Measurements from ENCODE around the gene NDUFAF3. TPM values are rescaled to one million over a fixed set of nuclear protein-coding genes. Genes with fewer than 3 reads are reported as not detected.
A peak's percentile ranks its signal among the peaks of the same experiment; 100 is the strongest.
"Not testable (repeated sequence)": the region's sequence is repeated elsewhere in the genome, so short reads cannot be mapped to it uniquely, and the experiment has no call there.

Gene NDUFAF3
- total RNA-seq, 1 donor from 2014 or later: 91.3 TPM

- H3K27me3 ChIP-seq: no peaks in the 10 kb centered on the region
- TF ChIP-seq CTCF (IDR thresholded peaks at IDR 0.05) (no peak), POLR2A (IDR thresholded peaks at IDR 0.05) (no peak), POLR2AphosphoS5 (IDR thresholded peaks at IDR 0.05; ENCODE audit: insufficient read depth in 1 of 2, low read depth in 1 of 2) (no peak)
- intact Hi-C loops (cut with DNase I): loop anchor here (5.0 kb wide), 1 partner anchor 86 kb away; the partner anchor contains the start of gene QRICH1
- no peak for DNase-seq (ENCODE audit: extremely low spot score in 2 of 2)
- H3K27ac ChIP-seq: peak overlapping the region; percentile 99
- H3K36me3 ChIP-seq: no peaks in the 10 kb centered on the region
- H3K4me1 ChIP-seq: peaks cover 18% of the 10 kb centered on the region
- H3K4me3 ChIP-seq: peak overlapping the region; percentile 57 to 77
- no peaks in the 10 kb centered on the region for H3K9me3 ChIP-seq
Measured at GRCh38 chr3:49005998-49006397, 15.9 kb upstream of the NDUFAF3 start.

- DNase-seq (ENCODE audit: extremely low spot score in 2 of 2): no peak
- Histone ChIP-seq H3K4me3 (peak overlapping the region; percentile 57 to 77), H3K27me3 (no peaks in the 10 kb centered on the region), H3K27ac (peak overlapping the region; percentile 99), H3K36me3 (no peaks in the 10 kb centered on the region), H3K9me3 (no peaks in the 10 kb centered on the region), H3K4me1 (peaks cover 18% of the 10 kb centered on the region)
- intact Hi-C loops (cut with DNase I): loop anchor here (5.0 kb wide), 1 partner anchor 86 kb away; the partner anchor contains the start of gene QRICH1
- TF ChIP-seq CTCF (IDR thresholded peaks at IDR 0.05) (no peak), POLR2A (IDR thresholded peaks at IDR 0.05) (no peak), POLR2AphosphoS5 (IDR thresholded peaks at IDR 0.05; ENCODE audit: insufficient read depth in 1 of 2, low read depth in 1 of 2) (no peak)
Measured at GRCh38 chr3:49006408-49007067, 15.4 kb upstream of the NDUFAF3 start.

GRCh38 chr3:49007068-49007770 lies 14.7 kb upstream of the NDUFAF3 start, which contains the start of gene WDR6:
Gene WDR6, plus strand, starts transcription at chr3:49007391. Its CDS starts 41 bp downstream, at chr3:49007432.
- H3K4me3 ChIP-seq: peak within 1 kb of the TSS; percentile 57 to 77
- TF ChIP-seq CTCF (IDR thresholded peaks at IDR 0.05) (peak in 2 of 3 experiments; percentile 23 to 41), POLR2A (IDR thresholded peaks at IDR 0.05) (peak in 1 of 2 donors; percentile 59), POLR2AphosphoS5 (IDR thresholded peaks at IDR 0.05; ENCODE audit: insufficient read depth in 1 of 2, low read depth in 1 of 2) (peak; percentile 80 to 95)
- peak within 1 kb of the TSS; percentile 99 for H3K27ac ChIP-seq
- H3K4me1 ChIP-seq: peaks cover 20% of the 10 kb centered on the region
- peaks cover 0 to 3% of the 10 kb centered on the region in 2 donors for H3K36me3 ChIP-seq
- intact Hi-C loops (cut with DNase I): loop anchor here (5.0 kb wide), 1 partner anchor 85 kb away; the partner anchor contains the start of gene QRICH1
- H3K27me3 ChIP-seq: no peaks in the 10 kb centered on the region
- no peaks in the 10 kb centered on the region for H3K9me3 ChIP-seq
- DNase-seq (ENCODE audit: extremely low spot score in 2 of 2): peak in 1 of 2 donors; percentile 98

- intact Hi-C loops (cut with DNase I): loop anchor here (5.0 kb wide), 1 partner anchor 84 kb away; the partner anchor contains the start of gene QRICH1
- TF ChIP-seq CTCF (IDR thresholded peaks at IDR 0.05) (no peak), POLR2AphosphoS5 (IDR thresholded peaks at IDR 0.05; ENCODE audit: insufficient read depth in 1 of 2, low read depth in 1 of 2) (no peak), POLR2A (IDR thresholded peaks at IDR 0.05) (no peak)
- peaks cover 27% of the 10 kb centered on the region for H3K4me1 ChIP-seq
Measured at GRCh38 chr3:49007771-49008528, 14.0 kb upstream of the NDUFAF3 start.

GRCh38 chr3:49008627-49009026 lies 13.3 kb upstream of the NDUFAF3 start:
- Histone ChIP-seq H3K4me3 (peak overlapping the region in 1 of 2 donors; percentile 77), H3K27ac (peak overlapping the region; percentile 99), H3K4me1 (peaks cover 34% of the 10 kb centered on the region), H3K36me3 (peaks cover 0 to 14% of the 10 kb centered on the region in 2 donors)
- H3K27me3 ChIP-seq; H3K9me3 ChIP-seq; DNase-seq (ENCODE audit: extremely low spot score in 2 of 2): not testable (repeated sequence)
- intact Hi-C loops (cut with DNase I): loop anchor here (5.0 kb wide), 1 partner anchor 84 kb away; the partner anchor contains the start of gene QRICH1

More at GRCh38 chr3:49007771-49008528, 14.0 kb upstream of the NDUFAF3 start:
- peaks cover 0 to 10% of the 10 kb centered on the region in 2 donors for H3K36me3 ChIP-seq
- peak overlapping the region; percentile 99 for H3K27ac ChIP-seq
- no peaks in the 10 kb centered on the region for H3K27me3 ChIP-seq
- no peaks in the 10 kb centered on the region for H3K9me3 ChIP-seq
- peak in 1 of 2 donors; percentile 97 for DNase-seq (ENCODE audit: extremely low spot score in 2 of 2)
- peak overlapping the region; percentile 57 to 77 for H3K4me3 ChIP-seq

Measured in vagina (tissue), 2 donors.